Psoas muscle (tissue), 8 donors: ENCODE measurements around the gene NR3C1. TPM values are rescaled to one million over a fixed set of nuclear protein-coding genes. Genes with fewer than 3 reads are reported as not detected.

Source experiments
- ATAC-seq, 4 donors: fragments of 200-7000 bp; cut with Tn5 transposase; one replicate each; pipeline ENCODE4 v1.9.1; 2020; ENCODE audit warnings: moderate library complexity in 3 of 4, mild to moderate bottlenecking in 2 of 4
- DNase-seq, 2 donors: peaks; one replicate each; pipeline ENCODE4 v3.0.0-alpha.2; 2020
- H3K27ac ChIP-seq: fragments of 200-600 bp; one replicate; pipeline ENCODE4 v1.8.0; 2022
- H3K27me3 ChIP-seq, 3 donors: fragments of 200-600 bp in 1 of 3; one replicate each; pipeline versions ENCODE4 v1.6.1 to v1.8.0; 2013 to 2022; ENCODE audit warnings: low read length in 2 of 3, mild to moderate bottlenecking in 2 of 3, moderate library complexity in 1 of 3; ENCODE audit not compliant: insufficient read depth in 3 of 3
- H3K36me3 ChIP-seq, 2 donors: fragments of 200-600 bp in 1 of 2; one replicate each; pipeline versions ENCODE4 v1.6.1 to v1.8.0; 2013 to 2022; ENCODE audit warnings: low read depth in 1 of 2, mild to moderate bottlenecking in 1 of 2, moderate library complexity in 1 of 2; ENCODE audit not compliant: insufficient read depth in 1 of 2
- H3K4me1 ChIP-seq: fragments of 200-600 bp; one replicate; pipeline ENCODE4 v1.8.0; 2022
- H3K4me3 ChIP-seq: fragments of 200-600 bp; one replicate; pipeline ENCODE4 v1.8.0; 2022; ENCODE audit warnings: mild to moderate bottlenecking
- H3K9me3 ChIP-seq: fragments of 200-600 bp; one replicate; pipeline ENCODE4 v1.8.0; 2022
- WGBS, 3 donors: extraction: QIAGEN DNeasy Blood & Tissue Kit; methylation state at CpG; one replicate each; pipeline versions ENCODE4 v1.1.6 to v1.1.7; 2013; 5-methylcytosine and 5-hydroxymethylcytosine counted together
- intact Hi-C, 2 donors: fragments of 100-400 bp; cut with DNase I; formaldehyde crosslinking; loops; one replicate each; pipeline versions ENCODE4 v1.11.0 to v1.14.2; 2022
- polyA plus RNA-seq, 3 donors: library from polyadenylated mRNA; stranded (reverse); fragments of 200-250 nt; gene quantifications; one replicate each; pipeline ENCODE4 v1.2.3, GENCODE V29; 2013
- total RNA-seq, 4 donors: library from RNA; stranded (reverse); fragmentation: NEBNext Ultra II Directional in 2 of 4; extraction: Animal tissue kit (Norgen Biotek cat#: 25700) in 2 of 4; gene quantifications; one replicate each; pipeline versions ENCODE4 v1.2.1 to v1.2.4, GENCODE V29; 2021 to 2023
- TF ChIP-seq, protein P1 (sequence below): fragments of 200-600 bp; IDR thresholded peaks from one replicate; pipeline ENCODE4 v1.8.0; 2022; ENCODE audit warnings: antibody characterized with exemption
- donor health status: healthy with polysubstance abuse.
- donor health status: DM: no; HTN: no; CAD: no; lungs with moderate emphysema.
- donor health status: Bipolar disorder and iron deficiency.
- donor health status: healthy.
- donor health status: DM: yes; HTN: yes; CAD: no.
- donor health status: DM: no; HTN: no; CAD: no.
- donor health status: DM: no; HTN: no; CAD: no.
- donor health status: DM: yes; HTN: yes; CAD: no.

NR3C1 gene
- total and polyA plus RNA-seq, 7 donors = 16.5 to 89.7 (median 55.8) TPM

DNA sequence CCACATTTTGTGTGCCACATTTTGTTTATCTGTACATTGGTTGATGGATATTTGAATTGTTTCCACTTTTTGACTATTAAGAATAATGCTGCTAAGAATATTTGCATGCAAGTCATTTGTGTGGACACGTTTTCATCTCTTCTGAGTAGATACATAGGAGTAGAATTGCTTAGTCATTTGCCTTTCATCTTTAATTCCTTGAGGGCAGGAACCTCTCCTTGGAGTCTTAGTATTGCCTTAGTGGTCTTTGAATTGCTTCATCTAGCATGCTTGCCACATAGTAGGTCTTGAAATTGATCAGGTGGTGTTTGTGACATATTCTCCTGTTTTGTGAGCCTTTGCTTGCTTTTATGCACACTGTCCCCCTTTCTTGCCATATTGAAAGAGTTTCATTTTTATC, 128.5 kb downstream of the NR3C1 start:
- TF ChIP-seq, protein P1, sequence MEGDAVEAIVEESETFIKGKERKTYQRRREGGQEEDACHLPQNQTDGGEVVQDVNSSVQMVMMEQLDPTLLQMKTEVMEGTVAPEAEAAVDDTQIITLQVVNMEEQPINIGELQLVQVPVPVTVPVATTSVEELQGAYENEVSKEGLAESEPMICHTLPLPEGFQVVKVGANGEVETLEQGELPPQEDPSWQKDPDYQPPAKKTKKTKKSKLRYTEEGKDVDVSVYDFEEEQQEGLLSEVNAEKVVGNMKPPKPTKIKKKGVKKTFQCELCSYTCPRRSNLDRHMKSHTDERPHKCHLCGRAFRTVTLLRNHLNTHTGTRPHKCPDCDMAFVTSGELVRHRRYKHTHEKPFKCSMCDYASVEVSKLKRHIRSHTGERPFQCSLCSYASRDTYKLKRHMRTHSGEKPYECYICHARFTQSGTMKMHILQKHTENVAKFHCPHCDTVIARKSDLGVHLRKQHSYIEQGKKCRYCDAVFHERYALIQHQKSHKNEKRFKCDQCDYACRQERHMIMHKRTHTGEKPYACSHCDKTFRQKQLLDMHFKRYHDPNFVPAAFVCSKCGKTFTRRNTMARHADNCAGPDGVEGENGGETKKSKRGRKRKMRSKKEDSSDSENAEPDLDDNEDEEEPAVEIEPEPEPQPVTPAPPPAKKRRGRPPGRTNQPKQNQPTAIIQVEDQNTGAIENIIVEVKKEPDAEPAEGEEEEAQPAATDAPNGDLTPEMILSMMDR = no peak
- Histone ChIP-seq H3K9me3 (no peaks in the 10 kb centered on the region), H3K4me3 (no peak overlapping the region), H3K36me3 (peaks cover 3 to 11% of the 10 kb centered on the region in 2 donors), H3K27ac (no peak overlapping the region), H3K4me1 (no peaks in the 10 kb centered on the region), H3K27me3 (no peaks in the 10 kb centered on the region)
- WGBS, 3 donors = 69 to 89% (median 72%) methylated on average over 1 of the region's 1 CpG
- no peak for DNase-seq
- intact Hi-C loops = no loop called here
- ATAC-seq = no peak

- H3K27me3 ChIP-seq = no peaks in the 10 kb centered on the region
- intact Hi-C loops = no loop called here
- TF ChIP-seq, protein P1 = no peak
- WGBS, 3 donors = 96 to 97% (median 96%) methylated on average over 2 of the region's 2 CpGs
- DNase-seq = no peak
- H3K36me3 ChIP-seq = no peaks in the 10 kb centered on the region
- H3K27ac ChIP-seq = no peak overlapping the region
- ATAC-seq = no peak
- H3K4me3 ChIP-seq = no peak overlapping the region
- peaks cover 13% of the 10 kb centered on the region for H3K9me3 ChIP-seq
- no peaks in the 10 kb centered on the region for H3K4me1 ChIP-seq
Measured at GRCh38 chr5:143271431-143271830, 132.1 kb downstream of the NR3C1 start.

- Histone ChIP-seq H3K4me3 (no peak overlapping the region), H3K9me3 (peaks cover 18% of the 10 kb centered on the region), H3K27ac (no peak overlapping the region), H3K4me1 (no peaks in the 10 kb centered on the region), H3K36me3 (no peaks in the 10 kb centered on the region), H3K27me3 (no peaks in the 10 kb centered on the region)
- 97 to 99% (median 99%) methylated on average over 2 of the region's 2 CpGs for WGBS, 3 donors
- intact Hi-C loops = no loop called here
- TF ChIP-seq, protein P1 = no peak
- ATAC-seq = no peak
- no peak for DNase-seq
Measured at GRCh38 chr5:143268388-143268787, 135.1 kb downstream of the NR3C1 start.

- no peaks in the 10 kb centered on the region for H3K27me3 ChIP-seq
- no peak for DNase-seq
- 98% methylated on average over 2 of the region's 2 CpGs for WGBS, 3 donors
- no peak for ATAC-seq
- H3K4me1 ChIP-seq = no peaks in the 10 kb centered on the region
- peaks cover 18% of the 10 kb centered on the region for H3K9me3 ChIP-seq
- H3K4me3 ChIP-seq = no peak overlapping the region
- intact Hi-C loops = no loop called here
- H3K36me3 ChIP-seq = no peaks in the 10 kb centered on the region
- TF ChIP-seq, protein P1 = no peak
- no peak overlapping the region for H3K27ac ChIP-seq
Measured at GRCh38 chr5:143267186-143267585, 136.3 kb downstream of the NR3C1 start.

- TF ChIP-seq, protein P1 = no peak
- intact Hi-C loops = no loop called here
Measured at GRCh38 chr5:143265995-143266394, 137.5 kb downstream of the NR3C1 start.

More at GRCh38 chr5:143265995-143266394, 137.5 kb downstream of the NR3C1 start:
- ATAC-seq (no peak), DNase-seq (no peak)
- Histone ChIP-seq H3K9me3 (peaks cover 18% of the 10 kb centered on the region), H3K27ac (no peak overlapping the region), H3K4me1 (no peaks in the 10 kb centered on the region), H3K4me3 (no peak overlapping the region), H3K27me3 (no peaks in the 10 kb centered on the region), H3K36me3 (no peaks in the 10 kb centered on the region)
- 97 to 100% (median 100%) methylated on average over 2 of the region's 2 CpGs for WGBS, 3 donors
